Measurements from ENCODE around the gene FYN. TPM values are rescaled to one million over a fixed set of nuclear protein-coding genes. Genes with fewer than 3 reads are reported as not detected.

The FYN gene
- total and polyA plus RNA-seq, 2 experiments from 2014 or later, result 58.6 to 166 TPM

GRCh38 chr6:111880181-111880888, 7.1 kb upstream of the FYN start:
- Histone ChIP-seq H3K27ac (peak overlapping the region; percentile 6; the same call in 1 of the 2 replicates), H3K9me2 (ENCODE audit: insufficient read depth) (no peaks in the 10 kb centered on the region), H4K20me1 (ENCODE audit: insufficient read depth) (no peaks in the 10 kb centered on the region), H3K4me3 (no peak overlapping the region), H3K9ac (no peak overlapping the region), H2AFZ (no peak overlapping the region), H3K9me3 (ENCODE audit: low read depth) (no peaks in the 10 kb centered on the region), H3K36me3 (ENCODE audit: low read depth) (no peaks in the 10 kb centered on the region), H3K79me2 (ENCODE audit: insufficient read depth) (no peaks in the 10 kb centered on the region), H3K27me3 (replicated peaks; ENCODE audit: insufficient read depth) (no peaks in the 10 kb centered on the region), H3K4me1 (ENCODE audit: insufficient read depth) (peaks cover 15% of the 10 kb centered on the region), H3F3A (ENCODE audit: insufficient read depth) (peaks cover 10% of the 10 kb centered on the region; the same call in 1 of the 2 replicates), H3K4me2 (ENCODE audit: unreplicated experiment) (peak overlapping the region; percentile 19)
- WGBS, 2 experiments (ENCODE audit: low coverage in 1 of 2, low lambda C conversion rate in 2 of 2, missing lambda C conversion rate in 2 of 2), result 95 to 100% methylated on average over 2 of the region's 2 CpGs
- peak; percentile 70 for DNase-seq
- in situ Hi-C loops (cut with MboI), result no loop called here
- no peak for TF ChIP-seq EZH2 (IDR thresholded peaks at IDR 0.05; ENCODE audit: insufficient read depth, poor library complexity, severe bottlenecking)
- TF ChIP-seq EZH2phosphoT487 (IDR thresholded peaks at IDR 0.05; ENCODE audit: insufficient read depth, low read depth), result no peak

GRCh38 chr6:111875741-111876140, 2.5 kb upstream of the FYN start:
- Histone ChIP-seq H3K4me2 (ENCODE audit: unreplicated experiment) (no peak overlapping the region), H3K9ac (no peak overlapping the region), H3K79me2 (ENCODE audit: insufficient read depth) (peaks cover 14% of the 10 kb centered on the region), H3K27ac (no peak overlapping the region), H4K20me1 (ENCODE audit: insufficient read depth) (no peaks in the 10 kb centered on the region), H3K27me3 (replicated peaks; ENCODE audit: insufficient read depth) (no peaks in the 10 kb centered on the region), H2AFZ (no peak overlapping the region), H3K4me3 (no peak overlapping the region), H3K36me3 (ENCODE audit: low read depth) (no peaks in the 10 kb centered on the region), H3K9me3 (ENCODE audit: low read depth) (no peaks in the 10 kb centered on the region), H3F3A (ENCODE audit: insufficient read depth) (peaks cover 30% of the 10 kb centered on the region), H3K4me1 (ENCODE audit: insufficient read depth) (peaks cover 25% of the 10 kb centered on the region), H3K9me2 (ENCODE audit: insufficient read depth) (no peaks in the 10 kb centered on the region)
- in situ Hi-C loops (cut with MboI), result loop anchor here (10.0 kb wide), 1 partner anchor 109 kb away; no protein-coding TSS in a partner anchor
- DNase-seq, result no peak
- 93 to 97% methylated on average over 4 of the region's 4 CpGs for WGBS, 2 experiments (ENCODE audit: low coverage in 1 of 2, low lambda C conversion rate in 2 of 2, missing lambda C conversion rate in 2 of 2)
- TF ChIP-seq EZH2 (IDR thresholded peaks at IDR 0.05; ENCODE audit: insufficient read depth, poor library complexity, severe bottlenecking) (no peak), EZH2phosphoT487 (IDR thresholded peaks at IDR 0.05; ENCODE audit: insufficient read depth, low read depth) (no peak)

- in situ Hi-C loops (cut with MboI), result loop anchor here (10.0 kb wide), 1 partner anchor 111 kb away; no protein-coding TSS in a partner anchor
- peak overlapping the region; percentile 84 for H3K9ac ChIP-seq
- 2% methylated on average over 8 of the region's 8 CpGs for WGBS, 2 experiments (ENCODE audit: low coverage in 1 of 2, low lambda C conversion rate in 2 of 2, missing lambda C conversion rate in 2 of 2)
These were observed 768 bp upstream of the FYN start for GRCh38 chr6:111874025-111874415.

GRCh38 chr6:111872401-111873177, 663 bp downstream of the FYN start:
- 1% methylated on average over 21 to 45 of the region's 83 CpGs for WGBS, 2 experiments (ENCODE audit: low coverage in 1 of 2, low lambda C conversion rate in 2 of 2, missing lambda C conversion rate in 2 of 2)
- Histone ChIP-seq H3K4me1 (ENCODE audit: insufficient read depth) (peaks cover 36% of the 10 kb centered on the region), H3K27me3 (replicated peaks; ENCODE audit: insufficient read depth) (no peaks in the 10 kb centered on the region), H3K4me3 (peak overlapping the region; percentile 84), H3K4me2 (ENCODE audit: unreplicated experiment) (peak overlapping the region; percentile 97), H3K79me2 (ENCODE audit: insufficient read depth) (peaks cover 46% of the 10 kb centered on the region), H2AFZ (peak overlapping the region; percentile 67), H3F3A (ENCODE audit: insufficient read depth) (peaks cover 31% of the 10 kb centered on the region), H4K20me1 (ENCODE audit: insufficient read depth) (peaks cover 7% of the 10 kb centered on the region; the same call in 1 of the 2 replicates), H3K36me3 (ENCODE audit: low read depth) (no peaks in the 10 kb centered on the region), H3K27ac (peak overlapping the region; percentile 60), H3K9ac (peak overlapping the region; percentile 84), H3K9me2 (ENCODE audit: insufficient read depth) (no peaks in the 10 kb centered on the region), H3K9me3 (ENCODE audit: low read depth) (no peaks in the 10 kb centered on the region)
- TF ChIP-seq EZH2 (IDR thresholded peaks at IDR 0.05; ENCODE audit: insufficient read depth, poor library complexity, severe bottlenecking), result no peak
- TF ChIP-seq EZH2phosphoT487 (IDR thresholded peaks at IDR 0.05; ENCODE audit: insufficient read depth, low read depth), result no peak
- in situ Hi-C loops (cut with MboI), result loop anchor here (10.0 kb wide), 1 partner anchor 112 kb away; no protein-coding TSS in a partner anchor
- peak; percentile 67 for DNase-seq

More at GRCh38 chr6:111874025-111874415, 768 bp upstream of the FYN start:
- Histone ChIP-seq H3K9me2 (ENCODE audit: insufficient read depth) (no peaks in the 10 kb centered on the region), H3F3A (ENCODE audit: insufficient read depth) (peaks cover 31% of the 10 kb centered on the region), H3K27ac (peak overlapping the region; percentile 77), H3K4me3 (peak overlapping the region; percentile 84), H3K36me3 (ENCODE audit: low read depth) (no peaks in the 10 kb centered on the region), H3K27me3 (replicated peaks; ENCODE audit: insufficient read depth) (no peaks in the 10 kb centered on the region), H4K20me1 (ENCODE audit: insufficient read depth) (peaks cover 4% of the 10 kb centered on the region; the same call in 1 of the 2 replicates), H3K79me2 (ENCODE audit: insufficient read depth) (peaks cover 31% of the 10 kb centered on the region), H3K9me3 (ENCODE audit: low read depth) (no peaks in the 10 kb centered on the region), H3K4me2 (ENCODE audit: unreplicated experiment) (peak overlapping the region; percentile 95), H2AFZ (peak overlapping the region; percentile 92), H3K4me1 (ENCODE audit: insufficient read depth) (peaks cover 28% of the 10 kb centered on the region)
- TF ChIP-seq EZH2phosphoT487 (IDR thresholded peaks at IDR 0.05; ENCODE audit: insufficient read depth, low read depth) (no peak), EZH2 (IDR thresholded peaks at IDR 0.05; ENCODE audit: insufficient read depth, poor library complexity, severe bottlenecking) (no peak)
- peak; percentile 60 for DNase-seq
